GM19468 (cell line): ENCODE measurements around the gene ARID3C.
A peak's percentile ranks its signal among the peaks of the same experiment; 100 is the strongest.

Experiments
- ATAC-seq: cut with Tn5 transposase; IDR thresholded peaks from one replicate; pipeline ENCODE4 v1.9.1; 2021; ENCODE audit warnings: mild to moderate bottlenecking, moderate library complexity, moderate number of reproducible peaks; ENCODE audit not compliant: unreplicated experiment; ENCODE audit errors: extremely low read depth

ARID3C gene, protein sequence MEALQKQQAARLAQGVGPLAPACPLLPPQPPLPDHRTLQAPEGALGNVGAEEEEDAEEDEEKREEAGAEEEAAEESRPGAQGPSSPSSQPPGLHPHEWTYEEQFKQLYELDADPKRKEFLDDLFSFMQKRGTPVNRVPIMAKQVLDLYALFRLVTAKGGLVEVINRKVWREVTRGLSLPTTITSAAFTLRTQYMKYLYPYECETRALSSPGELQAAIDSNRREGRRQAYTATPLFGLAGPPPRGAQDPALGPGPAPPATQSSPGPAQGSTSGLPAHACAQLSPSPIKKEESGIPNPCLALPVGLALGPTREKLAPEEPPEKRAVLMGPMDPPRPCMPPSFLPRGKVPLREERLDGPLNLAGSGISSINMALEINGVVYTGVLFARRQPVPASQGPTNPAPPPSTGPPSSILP

DNA sequence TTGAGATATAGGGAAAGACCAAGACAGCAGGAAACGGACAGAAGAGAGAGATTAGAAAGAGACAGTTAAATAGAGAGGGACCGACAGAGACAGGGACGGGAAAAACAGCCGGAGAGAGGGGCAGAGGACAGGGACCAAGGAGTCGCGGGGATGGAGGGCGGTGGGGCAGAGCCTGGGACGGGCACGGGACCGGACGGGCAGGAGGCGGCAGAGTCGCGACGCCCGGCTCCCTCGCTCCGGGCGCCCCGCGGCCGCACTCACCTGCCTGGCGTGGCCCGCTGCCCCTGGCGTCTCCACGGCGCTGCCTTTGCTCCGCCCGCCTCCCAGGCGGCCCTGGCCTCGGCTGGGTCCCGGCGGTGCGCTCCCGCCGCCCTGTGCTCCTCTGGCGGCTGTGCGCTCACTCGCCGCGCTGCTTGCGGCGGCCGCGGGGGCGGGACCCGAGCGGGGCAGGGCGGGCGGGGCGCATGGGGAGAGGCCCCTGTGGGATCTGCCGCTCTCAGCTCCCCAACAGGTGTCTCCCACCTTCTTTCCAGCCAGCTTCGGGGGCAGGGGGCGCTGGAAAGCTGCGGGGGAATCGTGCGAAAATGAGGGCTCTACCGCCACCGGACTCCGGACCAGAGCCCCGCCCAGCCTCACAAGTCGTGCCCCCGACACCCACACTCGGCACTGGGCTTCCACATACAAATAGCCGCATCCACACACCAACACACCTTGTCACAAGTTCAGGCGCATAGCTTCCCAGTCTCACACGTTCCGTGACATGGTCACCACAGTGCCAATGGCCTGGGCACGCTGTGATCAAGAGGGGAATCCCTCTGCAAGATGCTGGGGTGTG lies at the start of gene ARID3C:
Gene ARID3C, minus strand, starts transcription at position 411 of the 835 bp plus-strand sequence. CDS start 1,052 bp downstream, outside the sequence.
- ATAC-seq = no peak

DNA sequence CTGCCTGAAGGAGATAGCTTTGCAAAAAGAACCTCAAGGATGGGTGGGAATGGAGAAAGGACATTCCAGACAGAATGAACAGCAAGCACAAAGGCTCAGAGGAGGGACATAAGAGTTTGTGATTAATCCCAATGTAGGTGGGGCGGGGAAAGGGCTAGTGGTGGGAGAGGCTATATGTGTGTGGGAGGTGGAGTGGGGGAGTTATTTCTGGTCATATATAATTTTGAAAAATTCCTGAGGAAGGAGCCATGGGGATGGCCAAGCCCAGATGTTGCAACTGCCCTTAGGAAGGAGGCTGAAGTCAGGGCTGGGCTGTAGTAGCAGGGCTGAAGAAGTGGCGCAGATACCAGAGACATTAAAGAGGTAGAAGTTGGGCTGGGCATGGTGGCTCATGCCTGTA lies 47.0 kb upstream of the ARID3C start:
- no peak for ATAC-seq

DNA sequence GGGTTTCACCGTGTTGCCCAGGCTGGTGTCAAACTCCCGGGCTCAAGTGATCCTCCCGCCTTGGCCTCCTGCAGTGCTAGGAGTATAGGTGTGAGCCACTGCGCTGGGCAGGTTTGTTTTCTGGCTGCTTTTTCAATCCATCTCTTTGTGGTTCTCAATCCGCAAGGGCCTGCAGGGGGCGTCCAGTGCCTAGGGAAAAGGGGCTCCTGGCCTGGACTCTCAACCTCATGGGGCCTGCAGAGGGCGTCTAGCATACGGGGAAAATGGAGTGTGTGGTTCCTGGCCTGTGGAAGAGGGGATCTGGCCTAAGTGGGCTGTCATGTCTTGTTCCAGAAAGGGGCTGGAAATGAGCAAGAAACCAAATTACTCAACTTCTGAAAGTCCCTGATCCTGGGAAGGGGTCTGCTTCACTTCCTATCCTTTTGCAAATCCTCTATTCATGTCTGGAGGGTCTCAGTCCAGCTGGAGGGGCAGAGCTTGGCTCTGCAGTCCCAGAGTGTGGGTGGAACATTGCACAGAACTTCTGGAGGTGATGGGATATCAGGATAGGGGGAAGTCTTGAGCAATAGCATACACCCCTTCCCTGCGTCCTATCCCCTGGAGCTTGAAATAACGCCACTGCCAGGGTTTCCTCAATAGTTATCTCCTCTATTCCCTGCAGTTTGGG lies 46.3 kb upstream of the ARID3C start:
- no peak for ATAC-seq

DNA sequence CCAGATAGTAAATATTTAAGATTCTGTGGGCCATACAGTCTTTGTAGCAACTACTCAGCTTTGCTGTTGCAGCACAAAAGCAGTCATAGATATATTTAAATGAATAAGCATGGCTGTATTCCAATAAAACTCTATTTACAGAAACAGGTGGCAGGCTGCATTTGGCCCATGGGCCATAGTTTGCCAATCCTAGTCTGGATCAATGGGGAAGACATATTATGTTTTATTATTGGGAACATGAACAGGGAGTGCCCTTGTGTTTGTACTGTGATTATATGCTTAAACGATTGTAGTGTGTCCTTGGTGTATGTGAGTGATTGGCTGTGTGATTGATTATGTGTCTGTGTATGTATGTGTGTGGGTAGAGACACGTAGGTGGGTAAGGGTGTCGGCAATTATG lies 45.6 kb upstream of the ARID3C start:
- no peak for ATAC-seq

DNA sequence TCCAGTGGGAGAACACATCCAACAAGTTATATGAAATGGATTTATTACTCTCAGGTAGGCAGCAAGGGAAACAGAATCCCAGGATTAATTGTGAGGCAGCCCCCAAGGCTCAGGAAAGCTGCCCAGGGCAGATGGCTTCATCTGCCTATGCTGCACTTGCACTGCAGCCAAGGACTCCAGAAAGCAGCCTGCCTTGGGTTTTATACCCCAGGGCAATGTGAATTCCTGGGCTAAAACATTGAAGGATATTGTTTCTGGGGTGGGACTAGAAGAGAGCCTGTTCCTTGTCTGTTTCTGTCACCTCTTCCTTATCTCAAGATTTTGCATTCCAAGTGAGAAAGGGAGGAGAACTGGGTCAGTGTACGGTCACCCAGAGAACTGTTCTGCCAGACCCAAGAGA lies 42.4 kb upstream of the ARID3C start:
- ATAC-seq = no peak

DNA sequence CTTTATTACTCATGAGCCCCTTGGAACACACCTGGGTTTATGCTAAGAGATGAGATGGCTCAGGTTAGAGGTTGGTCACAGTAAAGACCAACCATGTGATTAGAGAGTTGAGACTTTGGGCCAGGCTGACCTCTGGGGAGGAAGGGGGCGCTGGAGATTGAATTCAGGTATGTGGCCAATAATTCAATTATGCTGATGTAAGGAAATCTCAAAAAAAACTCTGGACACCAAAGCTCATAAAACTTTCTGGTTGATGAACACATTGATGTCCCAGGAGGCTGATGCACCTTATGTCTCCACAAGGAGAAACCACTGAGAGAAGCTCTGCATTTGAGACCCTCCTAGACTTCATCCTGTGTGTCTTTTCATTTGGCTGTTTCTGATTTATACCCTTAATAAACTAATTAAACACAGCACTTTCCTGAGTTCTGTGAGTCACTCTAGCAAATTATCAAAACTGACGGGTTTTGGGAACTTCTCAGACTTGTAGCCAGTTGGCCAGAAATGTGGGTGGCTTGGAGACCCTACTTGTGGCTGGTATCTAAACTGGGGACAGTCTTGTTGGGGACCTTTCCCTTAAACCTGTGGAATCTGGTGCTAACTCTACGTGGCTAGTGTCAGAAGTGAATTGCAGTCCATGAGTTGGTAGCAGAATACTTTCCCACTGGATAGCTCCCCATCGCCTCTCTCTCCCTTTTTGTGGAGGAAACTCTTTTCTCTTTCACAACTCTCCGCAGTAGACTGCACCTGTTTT lies 41.1 kb upstream of the ARID3C start:
- no peak for ATAC-seq

DNA sequence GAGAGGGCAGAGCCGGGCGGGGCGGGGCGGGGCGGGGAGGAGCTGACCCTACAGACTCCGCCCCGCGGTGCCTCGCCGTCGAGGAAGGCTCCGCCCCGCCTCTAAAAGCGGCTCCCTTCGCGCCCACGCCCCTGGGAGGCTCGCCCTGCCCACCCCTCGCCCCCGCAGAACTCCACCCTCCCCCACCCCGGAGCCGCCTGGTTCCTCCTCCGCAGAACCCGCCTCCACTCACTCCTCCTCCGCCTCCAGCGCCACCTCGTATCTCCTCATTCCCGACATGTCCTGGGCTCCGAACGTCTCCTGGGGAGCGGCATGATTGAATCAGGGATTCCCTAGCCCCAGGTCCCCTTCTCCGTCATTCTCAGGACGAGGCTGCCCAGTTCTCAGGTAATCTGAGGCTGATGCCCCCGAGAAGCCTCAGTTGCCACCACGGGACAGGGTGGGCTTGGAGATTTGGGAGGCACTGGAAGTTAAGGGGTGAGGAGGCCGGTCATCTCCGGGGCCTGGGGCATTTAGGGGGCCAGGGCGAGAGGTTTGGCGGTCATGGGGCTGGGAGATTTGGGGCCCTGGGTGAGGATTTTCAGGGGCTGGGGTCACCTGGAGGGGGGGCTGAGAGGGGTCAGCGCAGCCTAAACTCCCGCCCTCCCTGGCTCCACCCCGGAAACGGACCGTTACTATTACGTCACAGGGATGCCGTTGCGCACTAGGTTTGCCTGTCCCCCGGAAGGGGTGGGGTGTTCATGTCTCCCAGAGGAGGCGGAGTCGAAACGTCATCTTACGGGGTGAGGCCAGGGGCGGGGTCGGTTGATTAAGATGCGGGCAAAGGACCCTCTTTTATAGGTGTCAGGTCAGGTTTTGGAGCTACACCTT lies 36.8 kb upstream of the ARID3C start:
- ATAC-seq = peak; percentile 21

DNA sequence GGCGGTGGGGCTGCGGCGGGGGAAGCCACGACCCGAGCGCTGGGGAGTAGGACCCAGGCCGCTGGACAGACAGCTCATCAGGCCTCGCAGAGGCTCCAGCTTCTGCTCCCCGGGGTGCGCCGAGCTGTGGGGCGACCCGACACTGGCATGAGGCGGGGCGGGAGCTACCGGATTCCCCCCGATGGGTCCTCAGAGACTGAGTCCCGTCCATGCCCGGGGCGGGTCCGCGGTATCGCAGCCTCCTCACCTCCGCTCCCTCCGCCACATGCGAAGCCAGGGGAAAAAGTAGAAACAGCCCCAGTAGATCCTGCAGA lies 36.2 kb upstream of the ARID3C start:
- peak; percentile 10 for ATAC-seq

DNA sequence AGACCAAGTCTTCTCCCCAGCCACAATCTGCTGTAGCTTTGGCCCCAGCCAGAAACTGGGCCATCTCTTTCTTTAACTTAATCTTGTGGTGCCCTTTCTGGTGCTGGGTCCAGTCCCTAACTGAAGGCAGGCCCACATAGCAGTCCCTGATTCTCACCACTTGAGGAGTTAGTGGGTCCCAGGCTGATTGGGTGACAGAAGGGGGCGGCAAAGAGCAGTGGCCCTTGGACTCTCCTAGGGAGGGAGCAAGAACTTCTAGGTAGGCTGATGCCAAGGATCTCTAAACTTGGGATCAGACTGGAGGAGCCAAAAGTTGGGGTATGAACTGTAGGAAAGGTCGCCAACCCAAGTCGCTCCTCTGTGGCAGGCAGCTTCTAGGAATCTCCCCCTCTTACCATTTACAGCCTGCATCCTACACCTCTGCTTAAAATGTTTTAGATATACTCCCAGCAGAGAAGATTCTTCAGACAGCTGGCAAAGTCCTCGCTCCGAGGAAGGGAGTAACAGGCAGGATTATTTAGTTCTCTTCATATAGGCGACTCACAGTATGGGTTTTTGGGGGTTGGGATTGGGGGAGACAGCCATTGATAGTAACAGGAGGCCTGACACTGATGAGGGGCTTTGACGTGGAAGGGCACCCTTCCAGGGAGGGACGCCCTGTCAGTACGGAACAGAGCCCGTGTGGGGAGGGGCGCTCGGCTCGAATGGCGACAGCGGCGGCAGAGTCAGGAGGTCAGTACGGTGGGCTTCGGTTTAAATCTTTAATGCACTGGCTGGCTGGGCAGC lies 35.6 kb upstream of the ARID3C start:
- ATAC-seq = no peak

DNA sequence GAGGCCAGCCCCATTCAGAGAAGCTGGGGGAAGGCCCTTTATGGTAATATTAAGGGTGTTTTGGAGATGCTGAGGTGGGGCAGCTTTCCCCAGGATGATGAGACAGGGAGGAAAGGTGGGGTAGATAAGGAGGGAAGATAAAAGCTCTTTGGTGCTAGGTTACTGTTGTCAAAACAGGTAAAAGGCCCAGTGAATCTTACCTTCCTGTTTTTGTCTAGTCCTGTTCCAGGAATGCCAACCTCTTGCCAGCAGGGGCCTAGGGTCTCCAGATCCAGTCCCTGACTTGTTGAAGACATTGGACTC lies 34.4 kb upstream of the ARID3C start:
- ATAC-seq = no peak

DNA sequence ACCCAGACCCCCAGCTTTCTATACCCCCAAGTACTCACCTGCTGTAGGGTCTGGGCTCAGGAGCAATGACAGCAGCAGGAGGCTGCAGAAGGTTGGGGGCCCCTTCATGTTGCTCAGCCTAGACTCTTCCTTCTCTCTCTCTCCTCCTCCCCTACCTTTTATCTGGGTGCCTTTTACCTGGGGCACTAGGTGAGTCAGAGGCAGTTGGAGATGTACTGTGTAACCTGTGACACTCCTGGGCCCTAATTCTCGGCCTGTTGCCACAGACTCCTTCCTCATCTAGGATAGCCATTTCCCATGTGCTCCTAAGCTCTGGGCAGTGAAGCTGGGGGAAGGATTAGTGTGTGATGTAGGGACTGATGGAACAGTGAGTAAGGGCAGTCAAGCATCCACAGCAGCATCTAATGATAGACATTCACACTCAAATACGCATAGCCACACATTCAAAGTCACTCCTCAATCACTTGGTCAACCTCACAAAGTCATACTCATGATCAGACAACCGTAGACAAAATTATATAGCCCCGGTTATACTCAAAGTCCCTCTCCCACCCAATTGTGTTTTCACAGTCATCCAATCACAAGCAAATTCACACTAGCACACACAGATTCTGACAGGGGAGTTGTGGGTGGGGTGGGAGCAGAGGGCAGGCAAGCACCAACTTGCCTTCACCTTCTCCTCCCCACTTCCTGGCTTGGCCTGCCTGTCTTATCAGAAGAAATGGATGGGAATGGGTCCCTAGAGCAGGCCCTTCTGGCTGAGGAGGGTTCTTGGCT lies 33.8 kb upstream of the ARID3C start, which contains the start of gene CCL27:
Gene CCL27, minus strand, starts transcription at position 132 of the 777 bp plus-strand sequence. Its CDS starts 24 bp downstream, at position 108.
- ATAC-seq = no peak

DNA sequence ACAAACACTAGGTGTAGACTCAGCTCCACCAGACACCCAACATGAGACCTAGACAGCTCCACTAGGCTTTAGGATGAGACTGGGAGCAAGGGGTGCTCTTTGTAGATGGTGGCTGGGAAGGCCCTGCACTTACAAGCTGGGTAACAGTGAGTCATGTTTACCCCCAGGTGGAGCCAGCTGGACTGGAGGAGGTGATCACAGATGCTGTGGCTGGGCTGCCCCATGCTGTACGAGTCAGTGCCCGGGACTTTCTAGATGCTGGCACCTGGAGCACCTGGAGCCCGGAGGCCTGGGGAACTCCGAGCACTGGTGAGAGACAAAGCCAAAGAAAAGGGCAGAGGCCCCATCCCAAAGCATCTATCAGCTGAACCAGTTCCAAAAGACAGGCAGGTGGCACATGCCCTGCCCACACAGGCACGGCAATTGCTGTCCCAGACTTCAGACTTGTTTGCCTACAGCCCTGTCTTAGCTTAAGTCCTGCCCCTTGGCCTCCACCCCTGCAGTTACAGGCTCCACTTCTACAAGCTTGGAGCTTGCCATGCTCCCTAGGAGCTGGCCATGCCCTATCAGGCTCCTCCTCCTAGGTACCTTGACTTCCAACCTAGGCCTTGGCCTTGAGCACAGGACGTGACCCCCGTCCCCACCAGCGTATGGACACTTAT lies 30.9 kb upstream of the ARID3C start:
- ATAC-seq = no peak

DNA sequence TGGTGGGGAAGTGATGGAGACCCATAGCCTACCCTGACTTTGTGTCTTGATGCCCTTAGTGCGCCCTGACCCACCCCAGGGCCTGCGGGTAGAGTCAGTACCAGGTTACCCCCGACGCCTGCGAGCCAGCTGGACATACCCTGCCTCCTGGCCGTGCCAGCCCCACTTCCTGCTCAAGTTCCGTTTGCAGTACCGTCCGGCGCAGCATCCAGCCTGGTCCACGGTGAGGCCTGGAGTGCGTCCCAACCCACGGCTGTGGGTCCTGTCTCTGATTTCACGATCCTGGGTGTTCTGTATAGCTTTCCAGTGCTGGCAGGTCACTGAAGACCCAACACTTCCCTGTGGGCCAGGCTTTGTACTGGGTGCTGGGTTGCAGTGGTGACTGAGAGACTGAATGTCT lies 29.6 kb upstream of the ARID3C start:
- ATAC-seq = no peak

DNA sequence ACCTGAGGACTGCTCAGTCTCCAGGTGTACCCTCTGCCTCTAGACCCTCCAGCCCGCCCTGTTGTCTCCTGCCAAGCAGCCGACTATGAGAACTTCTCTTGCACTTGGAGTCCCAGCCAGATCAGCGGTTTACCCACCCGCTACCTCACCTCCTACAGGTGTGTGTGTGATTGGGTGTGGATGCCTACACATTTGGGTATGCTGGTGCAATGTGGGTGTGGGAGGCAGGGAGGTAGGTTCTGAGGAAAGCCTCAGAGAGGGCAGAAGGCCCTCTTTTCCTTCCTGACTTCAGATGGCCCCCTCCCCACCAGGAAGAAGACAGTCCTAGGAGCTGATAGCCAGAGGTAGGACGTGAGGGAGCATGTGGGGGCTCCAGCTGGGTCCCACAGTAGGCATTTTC lies 28.1 kb upstream of the ARID3C start:
- ATAC-seq = no peak

DNA sequence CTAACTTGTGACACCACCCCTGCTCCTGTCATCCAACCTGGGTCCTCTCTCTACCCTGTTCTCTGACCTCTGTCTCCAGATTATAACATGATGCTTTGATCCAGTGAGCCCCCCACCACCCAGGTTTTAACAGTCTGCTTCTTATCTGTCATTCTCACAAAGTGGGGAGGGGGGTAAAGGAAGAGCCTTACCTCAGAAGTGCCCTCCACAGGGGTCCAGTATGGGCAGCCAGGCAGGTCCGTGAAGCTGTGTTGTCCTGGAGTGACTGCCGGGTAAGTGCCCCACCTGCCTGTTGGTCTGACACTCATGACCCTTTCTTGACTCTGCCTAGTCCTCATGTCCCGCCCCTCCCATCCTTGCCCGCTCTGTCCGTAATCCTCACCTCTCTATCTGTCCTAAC lies 26.5 kb upstream of the ARID3C start:
- no peak for ATAC-seq

DNA sequence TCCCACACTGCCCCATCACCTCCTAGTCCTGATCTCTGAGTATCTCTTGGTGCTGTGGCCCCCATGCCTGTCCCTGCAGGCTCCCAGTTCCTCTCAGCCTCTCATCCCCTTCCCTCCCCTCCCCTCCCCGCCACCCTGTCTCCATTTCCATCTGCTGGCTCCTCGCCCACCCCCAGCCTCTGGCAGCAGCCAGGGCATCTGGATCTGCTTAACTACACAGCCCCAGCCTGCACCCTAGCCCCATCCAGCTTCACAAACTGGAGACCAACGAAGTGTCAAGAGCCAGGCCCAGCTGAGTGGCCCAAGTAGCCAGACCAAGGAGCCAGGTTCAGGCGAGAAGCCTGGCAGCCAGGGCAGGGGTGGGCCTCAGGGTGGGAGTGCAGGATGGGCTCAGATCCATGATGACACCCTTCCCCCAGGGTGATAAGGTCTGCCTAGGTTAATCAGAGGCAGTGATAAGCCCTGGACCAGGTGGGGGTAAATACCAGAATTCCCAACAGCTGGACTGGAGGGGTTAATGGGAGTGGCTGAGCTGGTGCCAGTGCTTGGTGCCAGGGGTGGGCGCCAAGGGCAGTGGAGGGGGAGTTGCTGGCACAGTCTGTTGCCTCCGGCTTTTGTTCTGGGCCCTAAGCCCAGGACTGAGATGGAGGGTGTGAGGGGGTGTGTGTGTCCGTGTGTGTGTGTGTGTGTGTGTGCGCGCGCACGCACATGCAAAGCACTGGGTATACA lies 25.6 kb upstream of the ARID3C start:
- ATAC-seq = no peak
